Mucosa of descending colon (tissue), 3 donors: ENCODE data around the gene TMEM178A. TPM values are rescaled to one million over a fixed set of nuclear protein-coding genes. Genes with fewer than 3 reads are reported as not detected.

ENCODE experiments used
- ATAC-seq: fragments of 200-7000 bp; cut with Tn5 transposase; one replicate; pipeline ENCODE4 v1.9.1; 2020; ENCODE audit warnings: mild to moderate bottlenecking, moderate library complexity
- DNase-seq, 3 donors: peaks; one replicate each; pipeline ENCODE4 v3.0.0-alpha.2; 2020
- H3K36me3 ChIP-seq: fragments of 200-600 bp; one replicate; pipeline ENCODE4 v1.8.0; 2021; ENCODE audit warnings: low read depth, mild to moderate bottlenecking
- H3K4me1 ChIP-seq: fragments of 200-600 bp; one replicate; pipeline ENCODE4 v1.8.0; 2021; ENCODE audit warnings: low read depth, mild to moderate bottlenecking
- H3K4me3 ChIP-seq: fragments of 200-600 bp; one replicate; pipeline ENCODE4 v1.8.0; 2021; ENCODE audit warnings: mild to moderate bottlenecking
- H3K9me3 ChIP-seq: fragments of 200-600 bp; one replicate; pipeline ENCODE4 v1.8.0; 2021; ENCODE audit warnings: mild to moderate bottlenecking
- CTCF ChIP-seq: fragments of 200-600 bp; IDR thresholded peaks from one replicate; pipeline ENCODE4 v1.8.0; 2022; ENCODE audit warnings: antibody characterized with exemption, mild to moderate bottlenecking
- intact Hi-C, 2 donors: fragments of 100-400 bp; cut with DNase I in 1 of 2; cut with micrococcal nuclease in 1 of 2; formaldehyde crosslinking; loops; one replicate each; pipeline versions ENCODE4 v1.11.0 to v1.11.1; 2022; cut with DNase I, micrococcal nuclease
- total RNA-seq, 3 donors: library from RNA; stranded (reverse); fragmentation: NEBNext Ultra II Directional in 2 of 3; extraction: Animal tissue kit (Norgen Biotek cat#: 25700) in 2 of 3; gene quantifications; one replicate each; pipeline versions ENCODE4 v1.2.1 to v1.2.4, GENCODE V29; 2021 to 2023
- donor health status: DM: no; HTN: no; CAD: no; lungs with moderate emphysema.
- donor health status: DM: no; HTN: no; CAD: no.
- donor health status: DM: no; HTN: yes; CAD: no.

TMEM178A gene
- total RNA-seq, 3 donors from 2014 or later = 1.0 to 3.9 (median 1.2) TPM

GRCh38 chr2:39715095-39715494, 49.4 kb downstream of the TMEM178A start:
- Histone ChIP-seq H3K4me3 (no peak overlapping the region), H3K36me3 (no peaks in the 10 kb centered on the region), H3K4me1 (no peaks in the 10 kb centered on the region), H3K9me3 (no peaks in the 10 kb centered on the region)
- no peak for TF ChIP-seq CTCF
- DNase-seq = no peak
- ATAC-seq = no peak
- intact Hi-C loops = no loop called here

GRCh38 chr2:39715822-39716221, 50.1 kb downstream of the TMEM178A start:
- ATAC-seq (no peak), DNase-seq (no peak)
- H3K36me3 ChIP-seq = no peaks in the 10 kb centered on the region
- TF ChIP-seq CTCF = no peak
- no peak overlapping the region for H3K4me3 ChIP-seq
- no peaks in the 10 kb centered on the region for H3K4me1 ChIP-seq
- H3K9me3 ChIP-seq = no peaks in the 10 kb centered on the region
- intact Hi-C loops = no loop called here

GRCh38 chr2:39717067-39717466, 51.4 kb downstream of the TMEM178A start:
- Histone ChIP-seq H3K36me3 (no peaks in the 10 kb centered on the region), H3K4me1 (no peaks in the 10 kb centered on the region), H3K9me3 (no peaks in the 10 kb centered on the region), H3K4me3 (no peak overlapping the region)
- DNase-seq = no peak
- intact Hi-C loops = no loop called here
- no peak for TF ChIP-seq CTCF
- ATAC-seq = no peak

- ATAC-seq (peak; percentile 44), DNase-seq (no peak)
- Histone ChIP-seq H3K4me3 (no peak overlapping the region), H3K9me3 (no peaks in the 10 kb centered on the region), H3K4me1 (no peaks in the 10 kb centered on the region), H3K36me3 (no peaks in the 10 kb centered on the region)
- no peak for TF ChIP-seq CTCF
- intact Hi-C loops = no loop called here
Observed at GRCh38 chr2:39718483-39718882, 52.8 kb downstream of the TMEM178A start.

GRCh38 chr2:39719317-39719716, 53.6 kb downstream of the TMEM178A start:
- Histone ChIP-seq H3K4me1 (no peaks in the 10 kb centered on the region), H3K4me3 (no peak overlapping the region), H3K36me3 (no peaks in the 10 kb centered on the region), H3K9me3 (no peaks in the 10 kb centered on the region)
- intact Hi-C loops = no loop called here
- ATAC-seq (no peak), DNase-seq (no peak)
- TF ChIP-seq CTCF = no peak

GRCh38 chr2:39720970-39721369, 55.3 kb downstream of the TMEM178A start:
- no peak for TF ChIP-seq CTCF
- H3K4me1 ChIP-seq = no peaks in the 10 kb centered on the region
- ATAC-seq (no peak), DNase-seq (no peak)
- no peaks in the 10 kb centered on the region for H3K36me3 ChIP-seq
- no peak overlapping the region for H3K4me3 ChIP-seq
- intact Hi-C loops = no loop called here
- H3K9me3 ChIP-seq = no peaks in the 10 kb centered on the region
